HEK293 (cell line): ENCODE data around the gene ATP5F1B.

Experiments
- CTCF ChIA-PET: fragments of 350-600 bp; formaldehyde crosslinking; extraction: SDS; loops from one replicate; lab custom pipeline; 2021; ENCODE audit warnings: antibody characterized with exemption; lab: Yijun Ruan, JAX
- POLR2A ChIA-PET: fragments of 300-600 bp; formaldehyde crosslinking; extraction: SDS; loops from one replicate; lab custom pipeline; 2020; ENCODE audit warnings: antibody characterized with exemption, inconsistent platforms; lab: Yijun Ruan, JAX
- H3K27ac ChIP-seq: fragments of 200-500 bp; sonication (Bioruptor generic); 2 replicates; pipeline ENCODE4 v1.5.1; 2014; ENCODE audit warnings: low read depth, low read length, control low read depth, inconsistent platforms; ENCODE audit errors: extremely low read depth
- H3K36me3 ChIP-seq, 2 experiments: fragments of 200-500 bp in 1 of 2; sonication (Bioruptor generic) in 1 of 2; 1 replicate in 1 of 2; 2 replicates in 1 of 2; pipeline ENCODE4 v1.5.1; 2014 to 2017; ENCODE audit warnings: inconsistent platforms in 2 of 2, low read length in 2 of 2; ENCODE audit not compliant: control insufficient read depth in 2 of 2, insufficient read depth in 1 of 2
- H3K4me1 ChIP-seq: fragments of 200-500 bp; sonication (Bioruptor generic); 2 replicates; pipeline ENCODE4 v1.5.1; 2014; ENCODE audit warnings: mild to moderate bottlenecking, low read length, inconsistent platforms; ENCODE audit not compliant: control insufficient read depth, insufficient read depth
- H3K4me3 ChIP-seq: 2 replicates; pipeline ENCODE4 v1.5.1; 2011; ENCODE audit warnings: low read depth, mild to moderate bottlenecking, control low read depth, low read length, moderate library complexity
- H3K9me3 ChIP-seq: fragments of 200-500 bp; sonication (Bioruptor generic); 2 replicates; pipeline ENCODE4 v1.5.1; 2014; ENCODE audit warnings: low read depth, low read length, inconsistent platforms; ENCODE audit not compliant: control insufficient read depth, insufficient read depth
- BCL11A ChIP-seq: fragments of 450-650 bp; formaldehyde crosslinking; IDR thresholded peaks from 2 replicates; pipeline ENCODE4 v1.5.1; 2016; ENCODE audit warnings: low read depth, missing biosample characterization, missing genetic modification characterization
- BCL11B ChIP-seq: fragments of 450-650 bp; formaldehyde crosslinking; IDR thresholded peaks from 2 replicates; pipeline ENCODE4 v1.5.1; 2016; ENCODE audit warnings: low read depth, missing biosample characterization, missing genetic modification characterization
- GLIS1 ChIP-seq: fragments of 450-650 bp; formaldehyde crosslinking; IDR thresholded peaks from 2 replicates; pipeline ENCODE4 v1.5.1; 2016; ENCODE audit warnings: missing biosample characterization, missing genetic modification characterization
- KLF16 ChIP-seq: fragments of 450-650 bp; formaldehyde crosslinking; IDR thresholded peaks from 2 replicates; pipeline ENCODE4 v1.5.1; 2017; ENCODE audit warnings: missing biosample characterization, missing genetic modification characterization
- OSR2 ChIP-seq: fragments of 450-650 bp; formaldehyde crosslinking; IDR thresholded peaks from 2 replicates; pipeline ENCODE4 v1.5.1; 2016; ENCODE audit warnings: missing biosample characterization, missing genetic modification characterization
- PATZ1 ChIP-seq: fragments of 450-650 bp; formaldehyde crosslinking; IDR thresholded peaks from 2 replicates; pipeline ENCODE4 v1.5.1; 2016; ENCODE audit warnings: missing biosample characterization, missing genetic modification characterization
- PRDM1 ChIP-seq: fragments of 450-650 bp; formaldehyde crosslinking; IDR thresholded peaks from 2 replicates; pipeline ENCODE4; 2016; ENCODE audit warnings: missing biosample characterization, missing genetic modification characterization
- SCRT1 ChIP-seq: fragments of 450-650 bp; formaldehyde crosslinking; IDR thresholded peaks from 2 replicates; pipeline ENCODE4 v1.5.1; 2016; ENCODE audit warnings: missing biosample characterization, missing genetic modification characterization, borderline replicate concordance
- SCRT2 ChIP-seq: fragments of 450-650 bp; formaldehyde crosslinking; IDR thresholded peaks from 2 replicates; pipeline ENCODE4 v1.5.1; 2016; ENCODE audit warnings: missing biosample characterization, missing genetic modification characterization
- YY1 ChIP-seq: fragments of 450-650 bp; formaldehyde crosslinking; IDR thresholded peaks from 2 replicates; pipeline ENCODE4 v1.5.1; 2018; ENCODE audit warnings: missing biosample characterization, missing genetic modification characterization
- ZBTB17 ChIP-seq: fragments of 450-650 bp; formaldehyde crosslinking; IDR thresholded peaks from 2 replicates; pipeline ENCODE4 v1.5.1; 2016; ENCODE audit warnings: missing biosample characterization, missing genetic modification characterization
- ZBTB26 ChIP-seq: fragments of 450-650 bp; formaldehyde crosslinking; optimal IDR thresholded peaks from 2 replicates; pipeline ENCODE3; 2016; ENCODE audit warnings: missing biosample characterization, mild to moderate bottlenecking, missing genetic modification characterization
- ZFP3 ChIP-seq: fragments of 450-650 bp; formaldehyde crosslinking; IDR thresholded peaks from 2 replicates; pipeline ENCODE4 v1.5.1; 2016; ENCODE audit warnings: low read depth, missing biosample characterization, missing genetic modification characterization
- ZNF138 ChIP-seq: fragments of 450-650 bp; formaldehyde crosslinking; IDR thresholded peaks from 2 replicates; pipeline ENCODE4 v1.5.1; 2016; ENCODE audit warnings: missing biosample characterization, missing genetic modification characterization, borderline replicate concordance
- ZNF146 ChIP-seq: fragments of 450-650 bp; formaldehyde crosslinking; IDR thresholded peaks from 2 replicates; pipeline ENCODE4 v1.5.1; 2016; ENCODE audit warnings: missing biosample characterization, missing genetic modification characterization
- ZNF239 ChIP-seq: fragments of 450-650 bp; formaldehyde crosslinking; IDR thresholded peaks from 2 replicates; pipeline ENCODE4 v1.5.1; 2016; ENCODE audit warnings: missing biosample characterization, missing genetic modification characterization
- ZNF324 ChIP-seq: fragments of 450-650 bp; formaldehyde crosslinking; IDR thresholded peaks from 2 replicates; pipeline ENCODE4 v1.5.1; 2016; ENCODE audit warnings: missing biosample characterization, missing genetic modification characterization
- ZNF350 ChIP-seq: fragments of 450-650 bp; formaldehyde crosslinking; IDR thresholded peaks from 2 replicates; pipeline ENCODE4 v1.5.0; 2017; ENCODE audit warnings: missing biosample characterization, mild to moderate bottlenecking, missing genetic modification characterization
- ZNF391 ChIP-seq: fragments of 450-650 bp; formaldehyde crosslinking; IDR thresholded peaks from 2 replicates; pipeline ENCODE4 v1.5.1; 2016; ENCODE audit warnings: low read depth, missing biosample characterization, missing genetic modification characterization, borderline replicate concordance
- ZNF48 ChIP-seq: fragments of 450-650 bp; formaldehyde crosslinking; IDR thresholded peaks from 2 replicates; pipeline ENCODE4 v1.5.1; 2016; ENCODE audit warnings: missing biosample characterization, missing genetic modification characterization
- ZNF501 ChIP-seq: fragments of 450-650 bp; formaldehyde crosslinking; IDR thresholded peaks from 2 replicates; pipeline ENCODE4 v1.5.1; 2016; ENCODE audit warnings: missing biosample characterization, missing genetic modification characterization
- ZNF513 ChIP-seq: fragments of 450-650 bp; IDR thresholded peaks from 2 replicates; pipeline ENCODE4 v1.5.1; 2018; ENCODE audit warnings: missing biosample characterization, missing genetic modification characterization
- ZNF521 ChIP-seq: fragments of 450-650 bp; formaldehyde crosslinking; IDR thresholded peaks from 2 replicates; pipeline ENCODE4 v1.5.1; 2017; ENCODE audit warnings: missing biosample characterization, mild to moderate bottlenecking, missing genetic modification characterization
- ZNF530 ChIP-seq: fragments of 450-650 bp; formaldehyde crosslinking; IDR thresholded peaks from 2 replicates; pipeline ENCODE4 v1.5.1; 2016; ENCODE audit warnings: low read depth, missing biosample characterization, missing genetic modification characterization
- ZNF585B ChIP-seq: fragments of 450-650 bp; formaldehyde crosslinking; IDR thresholded peaks from 2 replicates; pipeline ENCODE4 v1.5.1; 2016; ENCODE audit warnings: missing biosample characterization, missing genetic modification characterization
- ZNF626 ChIP-seq: fragments of 450-650 bp; sonication (Bioruptor Pico); formaldehyde crosslinking; IDR thresholded peaks from 2 replicates; pipeline ENCODE4 v1.5.1; 2018; ENCODE audit warnings: missing biosample characterization, missing genetic modification characterization, inconsistent platforms
- ZNF664 ChIP-seq: fragments of 450-650 bp; formaldehyde crosslinking; IDR thresholded peaks from 2 replicates; pipeline ENCODE4 v1.5.1; 2016; ENCODE audit warnings: missing biosample characterization, missing genetic modification characterization
- ZNF670 ChIP-seq: fragments of 450-650 bp; formaldehyde crosslinking; IDR thresholded peaks from 2 replicates; pipeline ENCODE4 v1.5.1; 2016; ENCODE audit warnings: missing biosample characterization, missing genetic modification characterization, low read depth
- ZNF707 ChIP-seq: fragments of 450-650 bp; formaldehyde crosslinking; IDR thresholded peaks from 2 replicates; pipeline ENCODE4 v1.5.1; 2016; ENCODE audit warnings: missing biosample characterization, missing genetic modification characterization
- ZNF776 ChIP-seq: fragments of 450-650 bp; formaldehyde crosslinking; IDR thresholded peaks from 2 replicates; pipeline ENCODE4 v1.5.0; 2017; ENCODE audit warnings: missing biosample characterization, missing genetic modification characterization, borderline replicate concordance
- ZSCAN30 ChIP-seq: fragments of 450-650 bp; IDR thresholded peaks from 2 replicates; pipeline ENCODE4 v1.5.1; 2018; ENCODE audit warnings: missing biosample characterization, mild to moderate bottlenecking, missing genetic modification characterization, moderate library complexity

Gene ATP5F1B

GRCh38 chr12:56645717-56646446, at the start of gene ATP5F1B (continued):
- TF ChIP-seq ZNF138 = no peak
- TF ChIP-seq ZNF350 (tag by site-specific recombination) = no peak
- peak; percentile 19; the same call in 1 of the 2 replicates for TF ChIP-seq ZNF146 (tag by site-specific recombination)
- TF ChIP-seq OSR2 = no peak
- TF ChIP-seq SCRT2 = peak; percentile 98
- peak; percentile 85 for TF ChIP-seq YY1
- peak; percentile 7 for TF ChIP-seq ZBTB26 (tag by site-specific recombination)
- TF ChIP-seq KLF16 (tag by site-specific recombination) = 0 out of 2 replicates have a peak, but pooled peaks have one; percentile 57
- peak; percentile 90 for TF ChIP-seq PRDM1 (tag by site-specific recombination)
- no peak for TF ChIP-seq ZNF513 (tag by site-specific recombination)
- TF ChIP-seq ZNF707 = no peak
- 0 out of 2 replicates have a peak, but pooled peaks have one; percentile 66 for TF ChIP-seq ZNF391 (tag by site-specific recombination)
- no peak for TF ChIP-seq ZNF670
- TF ChIP-seq ZNF521 (tag by site-specific recombination) = no peak
- peak; percentile 54; the same call in 1 of the 2 replicates for TF ChIP-seq ZNF324
- peak; percentile 57; the same call in 1 of the 2 replicates for TF ChIP-seq PATZ1 (tag by site-specific recombination)
- no peak for TF ChIP-seq BCL11B (tag by site-specific recombination)
- peak; percentile 97 for TF ChIP-seq ZSCAN30 (tag by site-specific recombination)
- TF ChIP-seq SCRT1 (tag by site-specific recombination) = peak; percentile 90
- TF ChIP-seq ZNF664 = no peak
- TF ChIP-seq ZNF530 = no peak
- TF ChIP-seq ZNF501 (tag by site-specific recombination) = peak; percentile 94; the same call in 1 of the 2 replicates
- TF ChIP-seq ZNF585B = no peak
- TF ChIP-seq, all 188 proteins: peak for 44

- ChIA-PET CTCF (no interaction called here), POLR2A (no interaction called here)
- no peak overlapping the region for H3K27ac ChIP-seq
- H3K9me3 ChIP-seq = no peaks in the 10 kb centered on the region
- peaks cover 3% of the 10 kb centered on the region for H3K4me1 ChIP-seq
- H3K4me3 ChIP-seq = no peak overlapping the region
- H3K36me3 ChIP-seq = no peaks in the 10 kb centered on the region
- TF ChIP-seq BCL11A (tag by site-specific recombination) = no peak
- no peak for TF ChIP-seq ZNF626 (tag by site-specific recombination)
- no peak for TF ChIP-seq ZFP3 (tag by site-specific recombination)
- TF ChIP-seq ZNF776 (tag by site-specific recombination) = no peak
- no peak for TF ChIP-seq ZNF48 (tag by site-specific recombination)
- peak; percentile 91 for TF ChIP-seq ZBTB17 (tag by site-specific recombination)
- TF ChIP-seq GLIS1 (tag by site-specific recombination) = peak; percentile 33; the same call in 1 of the 2 replicates
- TF ChIP-seq ZNF239 = no peak
These were observed 48.4 kb upstream of the ATP5F1B start for GRCh38 chr12:56694161-56694560.
